HEK293T (cell line): ENCODE results near the gene DPPA2.

Experiments used
- CTCF ChIA-PET: fragments of 350-600 bp; formaldehyde crosslinking; extraction: SDS; loops from one replicate; lab custom pipeline; 2021; ENCODE audit warnings: antibody characterized with exemption, inconsistent platforms; lab: Yijun Ruan, JAX
- POLR2A ChIA-PET: fragments of 350-600 bp; formaldehyde crosslinking; extraction: SDS; loops from one replicate; lab custom pipeline; 2020; ENCODE audit warnings: antibody characterized with exemption, inconsistent platforms; lab: Yijun Ruan, JAX
- DNase-seq: peaks from one replicate; pipeline ENCODE4 v3.0.0; 2012; ENCODE audit warnings: mixed read lengths; ENCODE audit errors: extremely low spot score
- ARNT ChIP-seq: fragments of 450-650 bp; IDR thresholded peaks from 2 replicates; pipeline ENCODE4 v1.6.1; 2017; ENCODE audit warnings: mild to moderate bottlenecking
- BHLHE40 ChIP-seq: fragments of 450-650 bp; IDR thresholded peaks from 2 replicates; pipeline ENCODE4 v1.6.1; 2016; ENCODE audit warnings: mild to moderate bottlenecking, moderate library complexity, borderline replicate concordance
- CTBP1 ChIP-seq: fragments of 450-650 bp; IDR thresholded peaks from 2 replicates; pipeline ENCODE4 v1.6.1; 2016; ENCODE audit warnings: borderline replicate concordance
- ELF4 ChIP-seq: fragments of 450-650 bp; IDR thresholded peaks from 2 replicates; pipeline ENCODE4 v1.6.1; 2017; ENCODE audit warnings: antibody characterized with exemption
- FOXA1 ChIP-seq: fragments of 450-650 bp; IDR thresholded peaks from 2 replicates; pipeline ENCODE4 v1.6.1; 2016; ENCODE audit warnings: mild to moderate bottlenecking
- FOXK2 ChIP-seq: fragments of 450-650 bp; IDR thresholded peaks from 2 replicates; pipeline ENCODE4 v1.6.1; 2016; ENCODE audit warnings: mild to moderate bottlenecking
- FOXM1 ChIP-seq: fragments of 450-650 bp; IDR thresholded peaks from 2 replicates; pipeline ENCODE4 v1.6.1; 2017; ENCODE audit warnings: mild to moderate bottlenecking, borderline replicate concordance
- HDGF ChIP-seq: fragments of 450-650 bp; IDR thresholded peaks from 2 replicates; pipeline ENCODE4 v1.6.1; 2017; ENCODE audit warnings: antibody characterized with exemption, borderline replicate concordance
- L3MBTL2 ChIP-seq: fragments of 450-650 bp; conservative IDR thresholded peaks from 2 replicates; pipeline ENCODE4 v1.6.1; 2016; ENCODE audit warnings: mild to moderate bottlenecking
- LEF1 ChIP-seq: fragments of 450-650 bp; IDR thresholded peaks from 2 replicates; pipeline ENCODE4 v1.6.1; 2017; ENCODE audit warnings: mild to moderate bottlenecking, borderline replicate concordance
- NFRKB ChIP-seq: fragments of 450-650 bp; IDR thresholded peaks from 2 replicates; pipeline ENCODE4 v1.6.1; 2016; ENCODE audit warnings: mild to moderate bottlenecking, moderate library complexity
- SP1 ChIP-seq: fragments of 450-650 bp; IDR thresholded peaks from 2 replicates; pipeline ENCODE4 v1.6.1; 2017
- SUZ12 ChIP-seq: fragments of 450-650 bp; IDR thresholded peaks from 2 replicates; pipeline ENCODE4 v1.6.1; 2016; ENCODE audit warnings: mild to moderate bottlenecking
- TARDBP ChIP-seq: fragments of 450-650 bp; IDR thresholded peaks from 2 replicates; pipeline ENCODE4 v1.6.1; 2016
- ZNF384 ChIP-seq: fragments of 450-650 bp; IDR thresholded peaks from 2 replicates; pipeline ENCODE4 v1.6.1; 2016
- TF ChIP-seq, protein P1 (sequence below): fragments of 450-650 bp; IDR thresholded peaks from 2 replicates; pipeline ENCODE4 v1.6.1; 2016

DPPA2 gene

GRCh38 chr3:109328202-109328601 is 11.9 kb upstream of the DPPA2 start:
- ChIA-PET CTCF (no interaction called here), POLR2A (no interaction called here)
- TF ChIP-seq ELF4, result no peak
- no peak for TF ChIP-seq L3MBTL2
- no peak for TF ChIP-seq TARDBP
- no peak for DNase-seq

- ChIA-PET POLR2A (no interaction called here), CTCF (no interaction called here)
- TF ChIP-seq NFRKB (no peak), FOXK2 (no peak), SP1 (no peak), ARNT (no peak), ZNF384 (no peak), FOXA1 (no peak), ELF4 (no peak), L3MBTL2 (no peak), CTBP1 (no peak), BHLHE40 (no peak), HDGF (no peak), FOXM1 (no peak), TARDBP (no peak), SUZ12 (no peak), LEF1 (no peak)
- TF ChIP-seq, protein P1, sequence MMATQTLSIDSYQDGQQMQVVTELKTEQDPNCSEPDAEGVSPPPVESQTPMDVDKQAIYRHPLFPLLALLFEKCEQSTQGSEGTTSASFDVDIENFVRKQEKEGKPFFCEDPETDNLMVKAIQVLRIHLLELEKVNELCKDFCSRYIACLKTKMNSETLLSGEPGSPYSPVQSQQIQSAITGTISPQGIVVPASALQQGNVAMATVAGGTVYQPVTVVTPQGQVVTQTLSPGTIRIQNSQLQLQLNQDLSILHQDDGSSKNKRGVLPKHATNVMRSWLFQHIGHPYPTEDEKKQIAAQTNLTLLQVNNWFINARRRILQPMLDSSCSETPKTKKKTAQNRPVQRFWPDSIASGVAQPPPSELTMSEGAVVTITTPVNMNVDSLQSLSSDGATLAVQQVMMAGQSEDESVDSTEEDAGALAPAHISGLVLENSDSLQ, result no peak
- DNase-seq, result no peak
Observed at GRCh38 chr3:109325657-109326056, 9.3 kb upstream of the DPPA2 start.

- TF ChIP-seq HDGF (no peak), SP1 (no peak)
- TF ChIP-seq, protein P1, result no peak
- DNase-seq, result no peak
- ChIA-PET POLR2A (no interaction called here), CTCF (no interaction called here)
Observed at GRCh38 chr3:109325109-109325508, 8.8 kb upstream of the DPPA2 start.

DNA sequence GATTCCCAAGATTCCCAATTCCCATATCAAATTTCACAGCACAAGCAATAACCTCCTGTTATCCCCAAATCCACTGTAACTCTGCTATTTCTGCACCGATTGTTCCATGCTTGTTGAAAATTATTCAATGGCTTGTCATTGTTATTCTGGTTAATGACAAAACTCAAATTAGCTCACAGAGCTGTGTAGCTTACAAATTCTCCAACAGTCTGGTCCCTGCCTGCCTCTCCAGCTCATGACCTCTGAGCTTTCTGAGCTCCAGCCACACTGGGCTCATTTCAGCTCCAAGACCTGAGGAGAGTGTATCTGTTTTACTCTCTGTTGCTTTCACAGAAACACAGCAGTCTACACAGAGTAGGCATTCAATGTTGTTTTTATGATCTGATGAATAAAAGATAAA is 3.3 kb downstream of the DPPA2 start:
- TF ChIP-seq HDGF, result no peak
- TF ChIP-seq SP1, result no peak
- no peak for TF ChIP-seq L3MBTL2
- ChIA-PET POLR2A (no interaction called here), CTCF (no interaction called here)
- no peak for DNase-seq

GRCh38 chr3:109297496-109297895 is 18.8 kb downstream of the DPPA2 start:
- CTCF ChIA-PET, result interaction anchor here (0.6 kb wide), 1 partner anchor 22 kb away, joined by 4 read pairs; no protein-coding TSS in a partner anchor
- no peak for TF ChIP-seq HDGF
- TF ChIP-seq FOXA1, result no peak
- no peak for TF ChIP-seq SUZ12
- no peak for TF ChIP-seq BHLHE40
- TF ChIP-seq L3MBTL2, result no peak
- TF ChIP-seq CTBP1, result no peak
- TF ChIP-seq FOXK2, result no peak
- no peak for TF ChIP-seq FOXM1
- TF ChIP-seq, protein P1, result no peak
- no peak for TF ChIP-seq ARNT
- no peak for TF ChIP-seq TARDBP
- TF ChIP-seq ZNF384, result no peak
- TF ChIP-seq LEF1, result no peak
- no peak for TF ChIP-seq SP1
- no peak for TF ChIP-seq NFRKB
- TF ChIP-seq ELF4, result no peak
- POLR2A ChIA-PET, result no interaction called here
- no peak for DNase-seq

GRCh38 chr3:109284071-109284470 is 32.2 kb downstream of the DPPA2 start:
- TF ChIP-seq FOXM1 (no peak), SUZ12 (no peak), SP1 (no peak), LEF1 (no peak), FOXK2 (no peak), NFRKB (no peak), FOXA1 (no peak), BHLHE40 (no peak), ELF4 (no peak), L3MBTL2 (no peak), TARDBP (no peak), HDGF (no peak), ARNT (no peak), CTBP1 (no peak), ZNF384 (no peak)
- TF ChIP-seq, protein P1, result no peak
- no peak for DNase-seq
- POLR2A ChIA-PET, result interaction anchor here (0.6 kb wide), 1 partner anchor 118 kb away, joined by 3 read pairs; no protein-coding TSS in a partner anchor
- CTCF ChIA-PET, result no interaction called here
